Measurements from ENCODE around the gene GABRR3. TPM values are rescaled to one million over a fixed set of nuclear protein-coding genes. Genes with fewer than 3 reads are reported as not detected.

Gene GABRR3
- total RNA-seq, 3 donors from 2014 or later (not counting 1 experiment from before 2014, with no cell fraction given) = not detected

- no peaks in the 10 kb centered on the region for H3K27me3 Mint-ChIP-seq (ENCODE audit: low read depth in 2 of 2)
- 96% methylated on average over 2 of the region's 2 CpGs for whole genome bisulfite sequencing (ENCODE audit: insufficient coverage)
- DNase-seq (no peak), ATAC-seq (no peak)
- intact Hi-C loops (cut with micrococcal nuclease) = no loop called here
- H3K4me3 Mint-ChIP-seq = no peak overlapping the region
- Histone ChIP-seq H3K4me1 (ENCODE audit: control insufficient read depth, insufficient read depth, low read length) (no peaks in the 10 kb centered on the region), H3K9me3 (ENCODE audit: control insufficient read depth, insufficient read depth, low read length) (no peaks in the 10 kb centered on the region), H3K27ac (ENCODE audit: low read length) (no peak overlapping the region), H3K36me3 (ENCODE audit: control insufficient read depth, insufficient read depth, low read length) (peaks cover 70% of the 10 kb centered on the region), H3K4me3 (ENCODE audit: low read length) (no peak overlapping the region), H3K27me3 (ENCODE audit: control insufficient read depth, insufficient read depth, low read length) (no peaks in the 10 kb centered on the region)
- peaks cover 45% of the 10 kb centered on the region for H3K36me3 Mint-ChIP-seq
- H3K4me1 Mint-ChIP-seq = peaks cover 0 to 4% of the 10 kb centered on the region in 2 donors
- TF ChIP-seq CTCF (IDR thresholded peaks at IDR 0.05) = no peak
- H3K9me3 Mint-ChIP-seq = no peaks in the 10 kb centered on the region
- no peak overlapping the region for H3K27ac Mint-ChIP-seq
Observed at GRCh38 chr3:97949110-97949485, 86.0 kb downstream of the GABRR3 start.

GRCh38 chr3:97948351-97949109 lies 86.6 kb downstream of the GABRR3 start:
- ATAC-seq (no peak), DNase-seq (no peak)
- peaks cover 45% of the 10 kb centered on the region for H3K36me3 Mint-ChIP-seq
- H3K9me3 ChIP-seq (ENCODE audit: control insufficient read depth, insufficient read depth, low read length) = no peaks in the 10 kb centered on the region
- peaks cover 0 to 4% of the 10 kb centered on the region in 2 donors for H3K4me1 Mint-ChIP-seq
- H3K4me3 ChIP-seq (ENCODE audit: low read length) = no peak overlapping the region
- H3K27me3 ChIP-seq (ENCODE audit: control insufficient read depth, insufficient read depth, low read length) = no peaks in the 10 kb centered on the region
- no peaks in the 10 kb centered on the region for H3K27me3 Mint-ChIP-seq (ENCODE audit: low read depth in 2 of 2)
- H3K4me1 ChIP-seq (ENCODE audit: control insufficient read depth, insufficient read depth, low read length) = no peaks in the 10 kb centered on the region
- H3K27ac ChIP-seq (ENCODE audit: low read length) = no peak overlapping the region
- H3K4me3 Mint-ChIP-seq = no peak overlapping the region
- H3K36me3 ChIP-seq (ENCODE audit: control insufficient read depth, insufficient read depth, low read length) = peaks cover 68% of the 10 kb centered on the region
- H3K9me3 Mint-ChIP-seq = no peaks in the 10 kb centered on the region
- intact Hi-C loops (cut with micrococcal nuclease) = no loop called here
- WGBS (ENCODE audit: insufficient coverage) = 95% methylated on average over 5 of the region's 5 CpGs
- no peak for TF ChIP-seq CTCF (IDR thresholded peaks at IDR 0.05)
- H3K27ac Mint-ChIP-seq = no peak overlapping the region

GRCh38 chr3:97942801-97943546 lies 92.1 kb downstream of the GABRR3 start:
- H3K27me3 Mint-ChIP-seq (ENCODE audit: low read depth in 2 of 2) = no peaks in the 10 kb centered on the region
- H3K4me1 ChIP-seq (ENCODE audit: control insufficient read depth, insufficient read depth, low read length) = no peaks in the 10 kb centered on the region
- peaks cover 28% of the 10 kb centered on the region for H3K36me3 Mint-ChIP-seq
- H3K36me3 ChIP-seq (ENCODE audit: control insufficient read depth, insufficient read depth, low read length) = peaks cover 54% of the 10 kb centered on the region
- H3K4me3 Mint-ChIP-seq = no peak overlapping the region
- intact Hi-C loops (cut with micrococcal nuclease) = no loop called here
- no peaks in the 10 kb centered on the region for H3K9me3 ChIP-seq (ENCODE audit: control insufficient read depth, insufficient read depth, low read length)
- H3K27ac ChIP-seq (ENCODE audit: low read length) = no peak overlapping the region
- H3K4me3 ChIP-seq (ENCODE audit: low read length) = no peak overlapping the region
- no peak overlapping the region for H3K27ac Mint-ChIP-seq
- ATAC-seq (no peak), DNase-seq (no peak)
- H3K9me3 Mint-ChIP-seq = no peaks in the 10 kb centered on the region
- H3K27me3 ChIP-seq (ENCODE audit: control insufficient read depth, insufficient read depth, low read length) = no peaks in the 10 kb centered on the region
- no peak for TF ChIP-seq CTCF (IDR thresholded peaks at IDR 0.05)
- H3K4me1 Mint-ChIP-seq = no peaks in the 10 kb centered on the region
- 83% methylated on average over 2 of the region's 4 CpGs for WGBS (ENCODE audit: insufficient coverage)

Measured in natural killer cell (primary cell).